GM12878 (cell line): ENCODE data around the gene IFNLR1. TPM values are rescaled to one million over a fixed set of nuclear protein-coding genes. Genes with fewer than 3 reads are reported as not detected.

Experiments
- ATAC-seq: fragments of 200-7000 bp; cut with Tn5 transposase; 3 replicates; pipeline ENCODE4 v1.9.1; 2020; ENCODE audit warnings: mild to moderate bottlenecking, moderate library complexity
- BruUV-seq: library from RNA; stranded (reverse); fragments of 400-500 nt; replicated peaks from 2 replicates; lab custom pipeline; 2021; lab: Mats Ljungman, UMichigan
- CTCF ChIA-PET: fragments of 300-600 bp; sonication (Branson Sonifier 250); formaldehyde crosslinking; extraction: SDS; loops from one replicate; lab custom pipeline; 2021; ENCODE audit warnings: inconsistent platforms; lab: Yijun Ruan, JAX
- POLR2A ChIA-PET: fragments of 350-600 bp; formaldehyde crosslinking; extraction: SDS; loops from one replicate; lab custom pipeline; 2021; ENCODE audit warnings: inconsistent platforms; lab: Charles Lee
- RAD21 ChIA-PET: fragments of 300-600 bp; sonication (Branson Sonifier 250); formaldehyde crosslinking; loops from one replicate; lab custom pipeline; 2023; ENCODE audit warnings: antibody characterized with exemption; ENCODE audit not compliant: unreplicated experiment; lab: Charles Lee
- SMC1A ChIA-PET: fragments of 300-600 bp; sonication (Branson Sonifier 250); formaldehyde crosslinking; loops from one replicate; lab custom pipeline; 2023; ENCODE audit not compliant: unreplicated experiment, uncharacterized antibody; lab: Charles Lee
- DNase-seq: peaks from one replicate; pipeline ENCODE4 v3.0.0-alpha.2; 2011; ENCODE audit warnings: low read depth, low spot score
- FAIRE-seq: peaks from 3 replicates; lab custom pipeline; 2011; peaks lifted over from hg19 to GRCh38; lab: Jason Lieb, UNC
- H2AFZ ChIP-seq: 2 replicates; pipeline ENCODE4 v1.6.0; 2011; ENCODE audit warnings: low read depth, low read length, control low read depth; ENCODE audit not compliant: control insufficient read depth
- H3K27ac ChIP-seq: 2 replicates; pipeline ENCODE4 v1.5.1; 2011; ENCODE audit warnings: control low read depth; ENCODE audit not compliant: control insufficient read depth, insufficient read depth
- H3K27me3 ChIP-seq, 2 experiments: replicated peaks in 1 of 2; 2 replicates each; pipeline versions ENCODE4 v1.6.0 to v1.6.1; 2011; ENCODE audit warnings: low read length in 1 of 2; ENCODE audit not compliant: control insufficient read depth in 2 of 2, insufficient read depth in 2 of 2
- H3K36me3 ChIP-seq, 2 experiments: 2 replicates each; pipeline ENCODE4 v1.5.1; 2011; ENCODE audit warnings: low read length in 1 of 2; ENCODE audit not compliant: control insufficient read depth in 2 of 2, insufficient read depth in 2 of 2
- H3K4me1 ChIP-seq: 2 replicates; pipeline ENCODE4 v1.6.1; 2011; ENCODE audit warnings: mild to moderate bottlenecking, low read length, moderate library complexity, mixed read lengths; ENCODE audit not compliant: control insufficient read depth, insufficient read depth
- H3K4me2 ChIP-seq: 2 replicates; pipeline ENCODE4 v1.6.0; 2011; ENCODE audit warnings: control low read depth; ENCODE audit not compliant: control insufficient read depth, insufficient read depth
- H3K4me3 ChIP-seq: fragments of 200-600 bp; sonication (generic); 2 replicates; pipeline ENCODE4 v1.5.1; 2016
- H3K79me2 ChIP-seq: 2 replicates; pipeline ENCODE4 v1.6.0; 2011; ENCODE audit warnings: low read length; ENCODE audit not compliant: control insufficient read depth, insufficient read depth
- H3K9ac ChIP-seq: 2 replicates; pipeline ENCODE4 v1.8.0; 2011; ENCODE audit warnings: low read length, control low read depth, mixed read lengths; ENCODE audit not compliant: control insufficient read depth, insufficient read depth
- H3K9me3 ChIP-seq: replicated peaks from 3 replicates; pipeline ENCODE4 v1.5.1; 2011; ENCODE audit warnings: mild to moderate bottlenecking, low read length; ENCODE audit not compliant: control insufficient read depth, insufficient read depth
- H4K20me1 ChIP-seq: 2 replicates; pipeline ENCODE4 v1.6.0; 2011; ENCODE audit not compliant: control insufficient read depth, insufficient read depth
- ATF7 ChIP-seq: fragments of 450-650 bp; IDR thresholded peaks from 2 replicates; pipeline ENCODE4 v1.6.1; 2016; ENCODE audit warnings: low read depth, mild to moderate bottlenecking
- MEF2A ChIP-seq: IDR thresholded peaks from 2 replicates; pipeline ENCODE4 v1.6.1; 2011; ENCODE audit warnings: low read depth, mild to moderate bottlenecking, low read length, moderate library complexity; ENCODE audit not compliant: insufficient read depth
- NFXL1 ChIP-seq: fragments of 450-650 bp; IDR thresholded peaks from 2 replicates; pipeline ENCODE4 v1.6.1; 2017; ENCODE audit warnings: antibody characterized with exemption, mild to moderate bottlenecking, borderline replicate concordance
- SMC3 ChIP-seq: IDR thresholded peaks from 2 replicates; pipeline ENCODE4 v1.6.1; 2011; ENCODE audit warnings: low read length, improper control_type of control experiment, borderline replicate concordance
- WGBS: methylation state at CpG from one replicate; pipeline ENCODE4 v1.1.6; 2016; ENCODE audit warnings: low lambda C conversion rate; ENCODE audit not compliant: insufficient replicate concordance, insufficient coverage; ENCODE audit errors: missing lambda C conversion rate; 5-methylcytosine and 5-hydroxymethylcytosine counted together
- in situ Hi-C: fragments of 300-500 bp; cut with MboI; formaldehyde crosslinking; loops from 9 replicates; pipeline ENCODE4 v1.14.3; 2018; ENCODE audit warnings: mixed read lengths
- intact Hi-C: fragments of 100-400 bp; cut with micrococcal nuclease; formaldehyde crosslinking; loops from one replicate; pipeline ENCODE4 v1.14.2; 2022; ENCODE audit not compliant: unreplicated experiment
- polyA plus RNA-seq, 11 experiments: library from polyadenylated mRNA; depleted of rRNA in 4 of 11; unstranded in 6 of 11; stranded (reverse) in 5 of 11; fragments of >200 nt; fragmentation: Nextera tagmentation in 4 of 11; fragmentation: Illumina TruSeq in 1 of 11; extraction: Ambion mirVana in 4 of 11; extraction: Trizol in 1 of 11; gene quantifications; 1 replicate in 1 of 11; 2 replicates in 10 of 11; pipeline versions ENCODE4 v1.2.1 to v1.2.3, GENCODE V29; 2011 to 2016; ENCODE audit warnings: inconsistent platforms in 2 of 11, missing spikeins in 2 of 11, low read depth in 1 of 11
- total RNA-seq, 4 experiments: library from RNA; depleted of rRNA in 3 of 4; stranded (reverse); fragments of >200 nt in 3 of 4; fragmentation: Illumina TruSeq in 1 of 4; extraction: Trizol in 1 of 4; gene quantifications; 2 replicates each; pipeline versions ENCODE4 v1.2.1 to v1.2.3, GENCODE V29; 2013 to 2021
- TF ChIP-seq, protein P1 (sequence below): fragments of 450-650 bp; IDR thresholded peaks from 2 replicates; pipeline ENCODE4 v1.6.1; 2014; ENCODE audit warnings: mild to moderate bottlenecking
- TF ChIP-seq, protein P2 (sequence below): IDR thresholded peaks from 2 replicates; pipeline ENCODE4 v1.6.1; 2012; ENCODE audit warnings: low read depth, low read length, improper control_type of control experiment

Gene IFNLR1
- total and polyA plus RNA-seq, 10 of the 15 experiments (the other 5 are each of a cell fraction or from before 2014, with no cell fraction given): 0.31 to 5.6 (median 3.9) TPM

DNA sequence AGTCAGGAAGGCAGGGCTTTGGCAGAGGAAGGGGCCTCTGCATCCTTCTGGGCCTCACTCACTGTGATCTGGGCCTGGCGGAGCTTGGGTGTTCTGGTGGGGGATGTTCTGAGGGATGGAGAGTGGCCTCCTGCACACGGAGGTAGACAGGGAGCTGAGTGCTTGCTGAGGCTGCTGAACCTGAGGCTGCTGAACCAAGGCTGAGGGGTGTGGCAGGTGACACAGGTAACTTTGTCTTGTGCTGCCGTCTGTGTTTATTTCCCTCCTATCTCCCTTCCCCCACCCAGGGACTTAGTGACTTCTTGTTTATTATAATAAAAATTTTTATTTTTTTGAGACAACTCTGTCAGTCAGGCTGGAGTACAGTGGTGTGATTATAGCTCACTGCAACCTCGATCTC, 37.7 kb upstream of the IFNLR1 start:
- RAD21 ChIA-PET: no interaction called here

DNA sequence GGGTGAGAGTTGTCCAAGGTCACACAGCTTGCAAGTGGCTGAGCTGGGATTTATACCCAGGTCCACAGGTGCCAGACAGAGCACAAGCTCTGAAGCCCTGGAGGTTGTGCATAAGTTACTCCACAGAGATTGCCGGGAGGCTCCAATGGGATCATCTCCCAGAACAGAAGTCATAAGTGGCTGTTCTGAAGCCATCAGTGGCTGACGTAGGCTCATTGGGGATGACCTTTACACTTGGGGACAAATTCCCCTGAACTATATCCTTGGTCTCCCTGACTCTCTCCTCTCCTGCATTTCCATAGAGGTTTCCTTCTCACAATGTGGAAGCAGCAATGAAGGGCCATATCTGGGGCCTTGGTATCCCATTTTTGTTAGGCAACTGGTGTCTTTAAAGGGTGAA, 37.0 kb upstream of the IFNLR1 start:
- CTCF ChIA-PET: interaction anchor here (0.9 kb wide), 1 partner anchor 20 kb away, joined by 3 read pairs; no protein-coding TSS in a partner anchor
- ATAC-seq: no peak
- Histone ChIP-seq H2AFZ (no peak overlapping the region), H3K27me3 (peaks cover 0 to 1% of the 10 kb centered on the region in 2 experiments; a peak in 3 of 4 replicates), H4K20me1 (no peaks in the 10 kb centered on the region), H3K79me2 (no peaks in the 10 kb centered on the region), H3K4me2 (no peak overlapping the region), H3K4me1 (peaks cover 27% of the 10 kb centered on the region), H3K9me3 (no peaks in the 10 kb centered on the region; the same call in 2 of the 3 replicates), H3K9ac (no peak overlapping the region), H3K4me3 (no peak overlapping the region), H3K36me3 (no peaks in the 10 kb centered on the region), H3K27ac (no peak overlapping the region)
- SMC1A ChIA-PET: no interaction called here
- POLR2A ChIA-PET: interaction anchor here (0.5 kb wide), 1 partner anchor 339 kb away, joined by 4 read pairs; no protein-coding TSS in a partner anchor
- no peak for DNase-seq
- TF ChIP-seq SMC3 (no peak), MEF2A (no peak), ATF7 (no peak)
- TF ChIP-seq, protein P1, sequence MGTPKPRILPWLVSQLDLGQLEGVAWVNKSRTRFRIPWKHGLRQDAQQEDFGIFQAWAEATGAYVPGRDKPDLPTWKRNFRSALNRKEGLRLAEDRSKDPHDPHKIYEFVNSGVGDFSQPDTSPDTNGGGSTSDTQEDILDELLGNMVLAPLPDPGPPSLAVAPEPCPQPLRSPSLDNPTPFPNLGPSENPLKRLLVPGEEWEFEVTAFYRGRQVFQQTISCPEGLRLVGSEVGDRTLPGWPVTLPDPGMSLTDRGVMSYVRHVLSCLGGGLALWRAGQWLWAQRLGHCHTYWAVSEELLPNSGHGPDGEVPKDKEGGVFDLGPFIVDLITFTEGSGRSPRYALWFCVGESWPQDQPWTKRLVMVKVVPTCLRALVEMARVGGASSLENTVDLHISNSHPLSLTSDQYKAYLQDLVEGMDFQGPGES: no peak
- RAD21 ChIA-PET: no interaction called here
- no TSS peak for BruUV-seq
- intact Hi-C loops (no loop called here), in situ Hi-C loops (no loop called here)
- no peak for FAIRE-seq
- WGBS: 98% methylated on average over 2 of the region's 2 CpGs

More for the DNA sequence above, 37.7 kb upstream of the IFNLR1 start:
- Histone ChIP-seq H3K36me3 (no peaks in the 10 kb centered on the region), H4K20me1 (no peaks in the 10 kb centered on the region), H3K9me3 (no peaks in the 10 kb centered on the region; the same call in 2 of the 3 replicates), H3K4me3 (no peak overlapping the region), H3K4me2 (no peak overlapping the region), H3K79me2 (no peaks in the 10 kb centered on the region), H2AFZ (no peak overlapping the region), H3K27me3 (peaks cover 0 to 1% of the 10 kb centered on the region in 2 experiments; a peak in 3 of 4 replicates), H3K27ac (no peak overlapping the region), H3K9ac (no peak overlapping the region), H3K4me1 (peaks cover 27% of the 10 kb centered on the region)
- DNase-seq: no peak
- 90% methylated on average over 4 of the region's 4 CpGs for WGBS
- intact Hi-C loops (no loop called here), in situ Hi-C loops (no loop called here)
- ChIA-PET CTCF (interaction anchor here (1.0 kb wide), 1 partner anchor 74 kb away, joined by 3 read pairs; no protein-coding TSS in a partner anchor), POLR2A (interaction anchor here (0.5 kb wide), 1 partner anchor 338 kb away, joined by 4 read pairs; no protein-coding TSS in a partner anchor), SMC1A (no interaction called here)
- no peak for TF ChIP-seq NFXL1
- TF ChIP-seq, protein P2, sequence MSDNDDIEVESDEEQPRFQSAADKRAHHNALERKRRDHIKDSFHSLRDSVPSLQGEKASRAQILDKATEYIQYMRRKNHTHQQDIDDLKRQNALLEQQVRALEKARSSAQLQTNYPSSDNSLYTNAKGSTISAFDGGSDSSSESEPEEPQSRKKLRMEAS: no peak
- FAIRE-seq: no peak
- no TSS peak for BruUV-seq
- ATAC-seq: no peak
